NCI-H187 (cell line): ENCODE measurements around the gene SNRNP40.

Experiments used
- DNase-seq, 2 experiments: peaks; one replicate each; lab custom pipeline; 2025; lab: John Stamatoyannopoulos, UW

Gene SNRNP40

GRCh38 chr1:31230378-31230777 lies 66.2 kb downstream of the SNRNP40 start:
- DNase-seq, result no peak

- no peak for DNase-seq
Observed at GRCh38 chr1:31228986-31229385, 67.6 kb downstream of the SNRNP40 start.

- DNase-seq, result no peak
Observed at GRCh38 chr1:31227891-31228568, 68.6 kb downstream of the SNRNP40 start.

- no peak for DNase-seq
Observed at GRCh38 chr1:31224068-31224467, 72.5 kb downstream of the SNRNP40 start.

- DNase-seq, result no peak
Observed at GRCh38 chr1:31222176-31222575, 74.4 kb downstream of the SNRNP40 start.

GRCh38 chr1:31221072-31221471 lies 75.5 kb downstream of the SNRNP40 start:
- no peak for DNase-seq

GRCh38 chr1:31219489-31219888 lies 77.1 kb downstream of the SNRNP40 start:
- DNase-seq, result no peak

- DNase-seq, result no peak
Observed at GRCh38 chr1:31218705-31219104, 77.9 kb downstream of the SNRNP40 start.

GRCh38 chr1:31216016-31216415 lies 80.6 kb downstream of the SNRNP40 start:
- peak in 1 of 2 experiments; percentile 31 for DNase-seq

- DNase-seq, result no peak
Observed at GRCh38 chr1:31215065-31215570, 81.5 kb downstream of the SNRNP40 start.

- DNase-seq, result no peak
Observed at GRCh38 chr1:31214316-31215064, 82.1 kb downstream of the SNRNP40 start.
